ENCODE measurements around the gene RBL2.

GRCh38 chr16:53502331-53503269 lies 68.3 kb downstream of the RBL2 start, which contains the start of gene AKTIP:
- TF ChIP-seq CTCF (IDR thresholded peaks at IDR 0.05) (no peak), POLR2AphosphoS5 (IDR thresholded peaks at IDR 0.05; ENCODE audit: insufficient read depth in 1 of 2, low read depth in 1 of 2) (no peak), POLR2A (IDR thresholded peaks at IDR 0.05) (peak in 1 of 2 donors; percentile 31)
